Hepatocyte (in vitro differentiated cells): ENCODE data around the gene HOXC9. TPM values are rescaled to one million over a fixed set of nuclear protein-coding genes. Genes with fewer than 3 reads are reported as not detected.

ENCODE experiments used
- DNase-seq: peaks from one replicate; pipeline ENCODE4 v3.0.0-alpha.2; 2016; ENCODE audit warnings: low spot score
- H2AFZ ChIP-seq: fragments of 200-600 bp; sonication (generic); 2 replicates; pipeline ENCODE4 v1.6.0; 2016; ENCODE audit warnings: antibody characterized with exemption, mild to moderate bottlenecking
- H3K27ac ChIP-seq: fragments of 200-600 bp; sonication (generic); 2 replicates; pipeline ENCODE4 v1.5.1; 2016; ENCODE audit warnings: mild to moderate bottlenecking
- H3K27me3 ChIP-seq: fragments of 200-600 bp; sonication (generic); 2 replicates; pipeline ENCODE4 v1.6.1; 2016
- H3K36me3 ChIP-seq: fragments of 200-600 bp; sonication (generic); replicated peaks from 2 replicates; pipeline ENCODE4 v1.5.1; 2016; ENCODE audit warnings: low read depth; ENCODE audit not compliant: insufficient read depth
- H3K4me1 ChIP-seq: fragments of 200-600 bp; sonication (generic); 2 replicates; pipeline ENCODE4 v1.5.1; 2016; ENCODE audit warnings: mild to moderate bottlenecking, moderate library complexity; ENCODE audit not compliant: insufficient read depth
- H3K4me2 ChIP-seq: fragments of 200-600 bp; sonication (generic); 2 replicates; pipeline ENCODE4 v1.6.0; 2016
- H3K4me3 ChIP-seq: fragments of 200-600 bp; sonication (generic); 2 replicates; pipeline ENCODE4 v1.5.1; 2016; ENCODE audit warnings: mild to moderate bottlenecking
- H3K79me2 ChIP-seq: fragments of 200-600 bp; sonication (generic); 2 replicates; pipeline ENCODE4 v1.6.0; 2017; ENCODE audit warnings: mild to moderate bottlenecking
- H3K9me2 ChIP-seq: fragments of 200-600 bp; sonication (generic); replicated peaks from 2 replicates; pipeline ENCODE4 v1.6.0; 2017; ENCODE audit warnings: mild to moderate bottlenecking; ENCODE audit not compliant: insufficient read depth
- H3K9me3 ChIP-seq: fragments of 200-600 bp; sonication (generic); 2 replicates; pipeline ENCODE4 v1.5.1; 2016; ENCODE audit warnings: low read depth, mild to moderate bottlenecking
- H4K20me1 ChIP-seq: fragments of 200-600 bp; sonication (generic); 2 replicates; pipeline ENCODE4 v1.6.0; 2016; ENCODE audit warnings: mild to moderate bottlenecking; ENCODE audit not compliant: insufficient read depth, poor library complexity, severe bottlenecking
- EZH2 ChIP-seq: fragments of 200-600 bp; sonication (generic); IDR thresholded peaks from 2 replicates; pipeline ENCODE4 v1.6.1; 2016; ENCODE audit warnings: antibody characterized with exemption, mild to moderate bottlenecking, borderline replicate concordance
- EZH2phosphoT487 ChIP-seq: fragments of 200-600 bp; sonication (generic); IDR thresholded peaks from one replicate; pipeline ENCODE4 v1.6.1; 2018; ENCODE audit warnings: antibody characterized with exemption, mild to moderate bottlenecking, low read depth, moderate library complexity; ENCODE audit not compliant: unreplicated experiment, severe bottlenecking
- WGBS: methylation state at CpG from one replicate; pipeline ENCODE4 v1.1.6; 2016; ENCODE audit warnings: low lambda C conversion rate; ENCODE audit errors: missing lambda C conversion rate; 5-methylcytosine and 5-hydroxymethylcytosine counted together
- polyA plus RNA-seq: library from polyadenylated mRNA; unstranded; fragments of >200 nt; fragmentation: Nextera tagmentation; extraction: Ambion mirVana; gene quantifications from 2 replicates; pipeline ENCODE4 v1.2.1, GENCODE V29; 2016
- total RNA-seq: library from RNA; depleted of rRNA; stranded (reverse); fragments of >200 nt; gene quantifications from 2 replicates; pipeline ENCODE4 v1.2.3, GENCODE V29; 2014
- TF ChIP-seq, protein P1 (sequence below): fragments of 200-600 bp; sonication (generic); IDR thresholded peaks from 2 replicates; pipeline ENCODE4 v1.5.1; 2016; ENCODE audit warnings: antibody characterized with exemption, mild to moderate bottlenecking; ENCODE audit not compliant: poor library complexity

HOXC9 gene
- total and polyA plus RNA-seq, 2 experiments from 2014 or later = 0.10 to 4.1 TPM

DNA sequence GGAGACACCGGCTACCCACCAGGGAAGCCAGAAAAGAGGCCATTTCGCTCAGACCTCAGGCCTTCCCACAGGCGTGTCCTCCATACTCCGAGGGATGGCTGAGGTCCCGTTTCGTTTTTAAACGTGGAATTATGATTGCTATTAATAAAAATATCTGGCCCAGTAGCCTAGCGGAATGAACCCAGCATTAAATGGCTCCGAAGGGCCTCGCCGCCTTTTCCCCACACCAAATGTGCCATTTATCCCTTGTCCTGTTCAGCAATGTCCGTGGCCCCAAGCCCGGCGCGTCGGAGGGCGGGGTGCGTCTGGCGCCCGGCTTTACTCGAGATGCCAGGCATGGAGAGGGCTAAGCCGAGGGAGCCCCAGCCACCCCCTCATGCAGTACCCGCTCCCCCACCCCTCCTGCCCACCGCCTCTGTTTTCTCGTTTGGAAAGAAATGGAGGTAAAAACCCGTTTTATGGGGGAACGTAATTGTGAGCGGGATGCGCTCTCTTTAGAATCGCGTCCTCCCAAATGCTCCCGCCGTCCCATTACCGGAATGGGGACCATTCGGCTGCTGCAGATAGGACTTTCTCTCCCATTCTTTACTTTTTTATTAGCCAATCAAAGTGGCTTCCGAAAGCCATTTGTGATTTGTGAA, 14.5 kb downstream of the HOXC9 start:
- peaks cover 77% of the 10 kb centered on the region for H3K27me3 ChIP-seq
- H3K79me2 ChIP-seq = peaks cover 14% of the 10 kb centered on the region
- DNase-seq = no peak
- H3K36me3 ChIP-seq = no peaks in the 10 kb centered on the region
- H4K20me1 ChIP-seq = no peaks in the 10 kb centered on the region
- H3K9me2 ChIP-seq = no peaks in the 10 kb centered on the region
- peak; percentile 88 for TF ChIP-seq EZH2
- TF ChIP-seq, protein P1, sequence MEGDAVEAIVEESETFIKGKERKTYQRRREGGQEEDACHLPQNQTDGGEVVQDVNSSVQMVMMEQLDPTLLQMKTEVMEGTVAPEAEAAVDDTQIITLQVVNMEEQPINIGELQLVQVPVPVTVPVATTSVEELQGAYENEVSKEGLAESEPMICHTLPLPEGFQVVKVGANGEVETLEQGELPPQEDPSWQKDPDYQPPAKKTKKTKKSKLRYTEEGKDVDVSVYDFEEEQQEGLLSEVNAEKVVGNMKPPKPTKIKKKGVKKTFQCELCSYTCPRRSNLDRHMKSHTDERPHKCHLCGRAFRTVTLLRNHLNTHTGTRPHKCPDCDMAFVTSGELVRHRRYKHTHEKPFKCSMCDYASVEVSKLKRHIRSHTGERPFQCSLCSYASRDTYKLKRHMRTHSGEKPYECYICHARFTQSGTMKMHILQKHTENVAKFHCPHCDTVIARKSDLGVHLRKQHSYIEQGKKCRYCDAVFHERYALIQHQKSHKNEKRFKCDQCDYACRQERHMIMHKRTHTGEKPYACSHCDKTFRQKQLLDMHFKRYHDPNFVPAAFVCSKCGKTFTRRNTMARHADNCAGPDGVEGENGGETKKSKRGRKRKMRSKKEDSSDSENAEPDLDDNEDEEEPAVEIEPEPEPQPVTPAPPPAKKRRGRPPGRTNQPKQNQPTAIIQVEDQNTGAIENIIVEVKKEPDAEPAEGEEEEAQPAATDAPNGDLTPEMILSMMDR = no peak
- TF ChIP-seq EZH2phosphoT487 = no peak
- no peak overlapping the region for H3K4me3 ChIP-seq
- H3K27ac ChIP-seq = peak overlapping the region; percentile 28
- peaks cover 13% of the 10 kb centered on the region for H3K4me1 ChIP-seq
- H3K9me3 ChIP-seq = no peaks in the 10 kb centered on the region
- H2AFZ ChIP-seq = no peak overlapping the region
- H3K4me2 ChIP-seq = peak overlapping the region; percentile 59
- 11% methylated on average over 34 of the region's 36 CpGs for WGBS

DNA sequence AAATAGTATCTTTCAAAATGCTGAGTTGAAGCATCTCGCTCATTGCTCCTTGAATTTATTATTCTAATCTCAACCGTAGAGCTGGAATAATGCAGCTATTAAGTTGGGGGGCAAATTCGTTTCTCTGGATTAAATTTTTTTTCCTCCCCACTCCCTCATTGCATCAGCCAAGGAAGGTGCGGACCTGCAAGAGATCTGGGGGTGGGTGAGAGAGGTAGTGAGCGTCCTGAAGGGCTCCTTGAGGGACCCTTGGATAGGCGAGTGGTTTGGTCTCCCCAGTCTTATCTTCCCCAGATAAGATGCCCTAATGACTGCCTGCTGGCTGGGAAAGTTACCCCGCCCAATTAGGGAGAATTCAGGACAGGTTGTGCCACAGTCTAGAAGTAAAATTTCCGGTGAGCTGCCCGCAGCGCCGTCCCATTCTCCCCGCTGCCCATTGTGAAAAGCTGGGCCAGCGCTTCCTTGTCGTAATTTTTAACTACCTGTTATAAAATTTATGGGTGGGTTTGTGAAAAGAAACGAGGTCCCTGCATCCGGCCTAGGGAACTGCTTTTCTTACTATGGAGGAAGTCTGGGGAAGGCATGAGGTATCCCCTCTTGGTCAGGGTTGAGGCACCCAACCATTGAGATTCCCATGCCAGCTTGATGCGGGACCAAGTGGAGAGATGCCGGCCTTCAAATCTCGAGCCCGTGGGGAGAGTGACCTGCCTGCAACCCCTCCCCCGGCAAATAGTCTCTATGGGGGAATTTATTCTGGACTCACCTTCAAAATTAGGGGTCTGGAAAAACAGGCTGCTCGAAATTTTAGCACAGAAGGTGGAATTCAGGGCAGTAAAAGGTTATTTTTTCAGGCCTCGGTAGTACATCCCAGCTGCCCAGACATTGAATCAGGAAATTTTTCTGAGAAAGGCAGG, 15.3 kb downstream of the HOXC9 start:
- Histone ChIP-seq H3K9me3 (no peaks in the 10 kb centered on the region), H3K27ac (no peak overlapping the region), H3K4me3 (no peak overlapping the region), H3K9me2 (no peaks in the 10 kb centered on the region), H3K27me3 (peaks cover 77% of the 10 kb centered on the region), H3K36me3 (no peaks in the 10 kb centered on the region), H3K79me2 (peaks cover 18% of the 10 kb centered on the region), H3K4me2 (peak overlapping the region; percentile 59), H4K20me1 (no peaks in the 10 kb centered on the region), H2AFZ (no peak overlapping the region), H3K4me1 (peaks cover 13% of the 10 kb centered on the region)
- 20% methylated on average over 23 of the region's 23 CpGs for WGBS
- DNase-seq = no peak
- TF ChIP-seq EZH2 (no peak), EZH2phosphoT487 (no peak)
- TF ChIP-seq, protein P1 = no peak

DNA sequence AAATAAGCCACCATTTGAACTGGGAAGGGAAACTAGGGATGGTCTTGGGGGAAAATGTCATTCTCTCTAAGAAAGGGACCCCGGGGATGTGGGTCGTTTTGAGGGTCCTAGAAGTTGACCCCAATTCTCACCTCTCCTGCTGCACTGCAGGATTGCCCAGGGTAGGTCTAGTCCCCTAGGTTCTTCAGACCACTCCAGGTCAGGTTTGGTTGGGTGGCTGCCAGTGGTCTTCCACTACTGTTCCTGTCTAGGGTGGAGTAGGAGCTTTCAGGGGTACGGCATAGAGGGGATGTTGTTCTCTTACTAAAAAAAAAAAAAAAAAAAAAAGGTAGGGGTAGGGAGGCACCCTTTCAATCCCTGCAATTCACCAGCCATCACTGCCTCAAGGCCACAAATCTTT, 16.1 kb downstream of the HOXC9 start:
- H3K4me1 ChIP-seq = peaks cover 13% of the 10 kb centered on the region
- no peak overlapping the region for H2AFZ ChIP-seq
- H3K27me3 ChIP-seq = peaks cover 77% of the 10 kb centered on the region

More for the DNA sequence above, 16.1 kb downstream of the HOXC9 start:
- Histone ChIP-seq H3K9me2 (no peaks in the 10 kb centered on the region), H3K9me3 (no peaks in the 10 kb centered on the region), H3K4me3 (no peak overlapping the region), H3K36me3 (no peaks in the 10 kb centered on the region), H3K79me2 (peaks cover 22% of the 10 kb centered on the region), H3K4me2 (peak overlapping the region; percentile 90), H4K20me1 (no peaks in the 10 kb centered on the region), H3K27ac (peak overlapping the region; percentile 45)
- 33% methylated on average over 3 of the region's 3 CpGs for WGBS
- TF ChIP-seq EZH2phosphoT487 (no peak), EZH2 (no peak)
- TF ChIP-seq, protein P1 = no peak
- no peak for DNase-seq
